NCI-H2107 treated with DMSO at 0.1 percent for 48 hours (cell line): ENCODE measurements around the gene CD5L.
A peak's percentile ranks its signal among the peaks of the same experiment; 100 is the strongest.

Experiments
- DNase-seq: peaks from one replicate; lab custom pipeline; 2025; ENCODE audit not compliant: unreplicated experiment; lab: John Stamatoyannopoulos, UW

The CD5L gene

DNA sequence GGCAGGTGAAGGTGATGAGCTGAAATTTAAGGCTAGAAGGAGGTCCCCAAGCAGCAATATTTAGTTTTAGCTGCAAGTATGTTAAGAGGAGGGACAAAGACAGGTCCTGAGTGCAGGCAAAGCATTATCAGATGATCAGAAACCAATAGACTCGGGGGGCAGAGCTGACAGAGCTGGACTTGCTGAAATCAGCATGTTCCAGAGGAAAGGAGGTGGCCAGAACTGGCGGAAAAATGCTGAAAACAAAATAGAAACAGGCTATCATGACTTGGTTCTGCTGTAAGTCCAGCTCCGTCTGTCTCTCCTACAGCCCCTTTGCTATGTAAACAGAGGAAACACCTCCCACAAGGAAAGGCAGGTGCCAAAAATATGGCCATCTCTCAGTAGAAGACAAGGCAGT is at the start of gene CD5L:
TSS of gene CD5L (minus strand) at position 101 of the 400 bp plus-strand sequence. CDS start 107 bp downstream, outside the sequence.
- DNase-seq, result no peak

DNA sequence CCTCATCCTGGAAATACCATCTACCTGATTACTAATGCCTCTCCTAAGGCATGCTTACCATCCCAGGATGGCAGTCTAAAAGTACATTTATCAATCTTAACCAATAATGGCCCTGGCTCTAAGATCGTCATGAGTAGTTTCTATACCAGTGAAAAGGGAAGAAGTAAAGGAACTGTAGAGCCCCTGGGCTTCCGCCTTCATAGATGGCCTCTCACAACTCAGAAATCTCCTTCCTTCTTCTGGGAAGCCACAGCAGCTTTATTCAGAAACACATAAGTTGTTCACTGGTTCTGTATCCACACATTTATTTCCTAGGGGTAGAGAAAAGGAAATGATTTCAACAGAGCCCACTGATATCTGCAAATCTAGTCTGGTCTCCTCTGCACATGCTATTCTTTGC is 41.0 kb upstream of the CD5L start:
- no peak for DNase-seq

DNA sequence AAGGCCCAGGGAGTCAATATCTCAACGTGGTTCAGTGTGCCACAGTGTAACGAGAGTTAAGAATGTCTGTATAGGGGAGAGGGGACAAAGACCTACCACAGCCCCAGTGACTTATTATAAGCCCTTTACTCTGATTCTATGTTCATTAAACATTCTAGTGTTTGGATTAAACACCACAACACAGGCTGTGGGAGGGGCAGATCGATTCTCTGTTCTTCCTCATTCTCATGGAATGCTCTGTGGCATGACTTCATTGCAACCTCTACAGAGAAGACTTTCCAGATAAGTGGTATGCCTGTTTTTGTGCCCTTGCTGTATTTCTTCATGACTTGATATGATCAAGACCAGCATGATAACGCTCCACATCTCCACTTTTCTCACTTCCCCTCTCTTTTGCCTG is 39.0 kb upstream of the CD5L start:
- no peak for DNase-seq

DNA sequence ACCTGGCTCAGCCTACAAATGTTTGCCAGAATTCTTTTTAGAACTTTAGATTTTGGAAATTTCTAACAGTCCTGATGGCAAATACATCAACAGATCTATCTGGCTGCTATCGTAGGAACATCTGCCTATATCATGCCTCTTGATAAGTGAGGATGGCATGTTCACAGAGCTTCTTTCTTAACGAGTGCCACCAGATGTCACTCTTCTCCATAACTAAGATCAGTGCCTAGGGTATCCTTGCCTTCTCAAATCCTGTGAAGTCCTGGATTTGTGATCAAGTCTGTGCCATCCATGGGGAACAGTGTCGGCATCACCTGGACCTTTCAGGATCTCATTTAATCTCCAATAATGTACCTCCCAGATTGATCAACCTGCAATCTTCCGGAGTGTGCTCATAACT is 36.5 kb upstream of the CD5L start:
- peak; percentile 5 for DNase-seq

DNA sequence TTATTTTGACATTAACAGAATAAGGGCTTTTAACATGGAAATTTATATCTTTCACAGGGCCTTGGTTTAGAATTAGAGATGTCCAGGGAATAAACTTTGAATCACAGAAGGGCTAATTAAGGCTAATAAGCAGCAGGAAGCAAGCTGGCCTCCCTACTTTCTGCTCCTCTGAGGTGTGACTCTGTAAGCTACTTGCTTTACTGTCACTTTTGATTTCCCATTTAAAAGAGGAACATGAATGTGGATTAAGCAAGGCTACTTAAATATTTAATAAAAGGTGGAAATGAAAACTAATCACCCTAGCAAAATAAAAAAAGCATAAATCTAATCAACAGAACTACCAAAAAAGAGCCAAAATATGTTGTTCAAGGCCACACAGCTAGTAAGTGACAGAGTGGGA is 28.9 kb upstream of the CD5L start:
- DNase-seq, result no peak

DNA sequence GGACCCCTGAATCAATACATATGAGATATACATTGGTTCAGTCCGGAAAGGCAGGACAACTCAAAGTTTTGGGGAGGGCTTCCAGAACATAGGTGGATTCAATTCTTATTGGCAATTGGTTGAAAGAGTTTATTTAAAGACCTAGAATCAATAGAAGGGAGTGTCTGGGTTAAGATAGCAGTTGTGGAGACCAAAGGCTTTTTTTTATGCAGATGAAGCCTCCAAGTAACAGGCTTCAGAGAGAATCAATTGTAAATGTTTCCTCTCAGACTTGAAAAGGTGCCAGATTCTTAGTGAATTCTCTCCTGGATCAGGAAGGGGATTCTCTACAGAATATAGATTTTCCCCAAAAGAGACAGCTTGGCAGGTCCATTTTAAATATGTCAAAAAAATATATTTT is 27.0 kb upstream of the CD5L start:
- DNase-seq, result no peak

DNA sequence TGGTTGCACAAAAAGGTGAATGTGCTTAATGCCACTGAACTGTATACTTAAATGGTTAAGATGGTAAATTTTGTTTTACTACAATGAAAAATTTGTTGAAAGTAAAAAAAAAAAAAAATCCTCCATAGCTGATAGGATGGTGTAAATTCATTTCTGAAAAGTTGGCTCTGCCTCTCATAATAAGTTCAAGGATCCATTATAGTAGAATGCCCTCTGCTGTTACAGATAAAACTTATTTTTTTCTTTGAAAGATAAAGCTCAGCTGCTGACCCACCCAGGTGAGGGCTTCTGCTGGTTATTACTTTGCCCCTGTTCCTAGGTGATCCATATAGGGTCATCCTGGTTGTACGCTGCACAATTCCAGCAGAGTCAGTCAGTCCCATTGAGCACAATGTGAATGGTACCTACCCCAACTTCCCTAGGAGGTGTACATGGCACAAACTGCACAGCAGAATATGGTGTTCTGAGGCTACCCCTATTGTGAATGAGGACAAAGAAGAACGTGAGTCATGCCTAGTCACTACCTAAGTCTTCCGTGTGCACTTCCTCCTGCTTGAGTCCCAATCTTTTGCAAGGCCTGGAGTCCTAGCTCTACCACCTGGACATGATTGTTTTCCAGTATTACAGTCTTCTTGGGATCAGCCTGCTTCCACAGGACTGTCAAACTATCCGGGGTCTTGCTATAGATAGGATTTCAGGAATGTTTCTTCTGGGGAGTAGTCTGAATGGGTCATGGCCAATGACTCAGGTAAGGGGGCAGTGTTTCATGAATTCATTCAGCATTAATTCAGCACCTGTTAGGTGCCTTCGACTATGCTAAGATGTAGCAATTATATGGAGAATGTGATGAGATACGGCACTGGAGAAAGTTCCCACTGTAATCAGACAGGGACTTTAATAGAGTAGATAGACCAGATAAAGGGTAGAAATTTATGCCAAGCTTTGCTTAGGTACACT is 20.8 kb upstream of the CD5L start:
- no peak for DNase-seq

DNA sequence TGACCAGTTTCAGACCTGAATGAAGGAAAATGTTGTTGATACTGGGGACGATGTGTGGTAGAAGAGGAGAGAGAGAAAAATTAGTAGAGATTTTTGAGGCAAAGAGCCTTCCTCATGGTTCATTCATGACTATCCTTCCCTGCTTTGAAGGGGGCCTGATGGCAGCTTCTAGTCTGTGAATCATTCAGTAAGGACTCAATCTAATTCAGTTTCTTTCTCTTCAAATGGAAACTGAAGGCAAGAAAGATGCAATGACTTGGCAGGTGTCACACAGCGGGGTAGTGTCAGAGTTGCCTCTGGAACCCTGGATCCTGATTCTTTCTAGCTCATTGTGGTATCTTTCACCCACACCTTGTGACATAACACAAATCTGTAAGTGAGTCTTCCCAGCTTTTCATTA is 14.9 kb upstream of the CD5L start:
- DNase-seq, result no peak

DNA sequence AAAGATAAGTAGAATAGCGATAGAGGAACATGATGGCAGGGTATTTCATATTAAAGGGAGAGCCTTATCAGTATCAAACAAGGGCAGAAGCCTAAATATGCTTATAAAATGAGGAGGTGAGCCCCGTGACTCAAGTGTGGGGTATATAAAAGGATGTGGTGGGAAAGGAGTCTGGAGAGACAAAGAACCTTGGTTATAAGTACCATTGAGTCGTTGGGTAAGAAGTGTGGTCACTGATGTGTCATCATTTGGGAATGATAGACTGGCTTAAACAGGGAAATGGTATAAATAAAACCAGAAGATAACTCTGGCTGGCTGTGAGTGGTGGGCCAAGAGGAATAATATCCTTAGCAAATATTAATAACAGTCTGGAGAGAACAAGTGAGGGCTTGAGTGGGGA is 10.9 kb upstream of the CD5L start:
- DNase-seq, result no peak

DNA sequence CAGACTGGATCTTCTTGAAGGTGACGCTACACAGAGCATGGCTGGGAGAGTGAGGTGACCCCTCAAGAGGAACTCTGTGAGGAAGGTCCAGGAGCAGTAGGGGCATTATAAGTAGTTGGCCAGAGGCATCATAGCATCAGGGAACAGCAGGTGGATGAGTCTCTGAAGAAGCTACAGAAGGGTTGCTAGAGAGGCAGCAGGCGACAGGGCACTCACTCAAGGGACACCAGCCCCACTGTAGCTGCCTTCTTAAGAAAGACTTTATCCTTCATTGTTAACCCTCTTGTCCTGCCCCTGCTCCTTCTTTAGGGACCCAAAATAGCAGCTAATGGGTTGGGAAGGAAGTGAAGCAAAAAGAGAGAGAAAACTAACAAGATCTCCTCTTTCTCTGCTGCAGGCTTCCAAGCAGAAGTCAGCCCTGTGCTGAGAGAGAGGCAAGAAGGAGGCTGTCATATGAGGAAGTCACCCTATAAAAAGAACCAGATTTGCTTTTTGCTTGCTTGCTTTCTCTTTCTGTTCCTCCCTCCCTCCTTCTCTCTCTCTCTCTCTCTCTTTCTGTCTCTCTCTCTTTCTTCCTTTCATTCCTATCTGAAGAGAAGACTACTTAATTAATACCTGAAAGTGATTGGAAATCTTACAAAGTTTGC is 7.7 kb upstream of the CD5L start:
- DNase-seq, result no peak

DNA sequence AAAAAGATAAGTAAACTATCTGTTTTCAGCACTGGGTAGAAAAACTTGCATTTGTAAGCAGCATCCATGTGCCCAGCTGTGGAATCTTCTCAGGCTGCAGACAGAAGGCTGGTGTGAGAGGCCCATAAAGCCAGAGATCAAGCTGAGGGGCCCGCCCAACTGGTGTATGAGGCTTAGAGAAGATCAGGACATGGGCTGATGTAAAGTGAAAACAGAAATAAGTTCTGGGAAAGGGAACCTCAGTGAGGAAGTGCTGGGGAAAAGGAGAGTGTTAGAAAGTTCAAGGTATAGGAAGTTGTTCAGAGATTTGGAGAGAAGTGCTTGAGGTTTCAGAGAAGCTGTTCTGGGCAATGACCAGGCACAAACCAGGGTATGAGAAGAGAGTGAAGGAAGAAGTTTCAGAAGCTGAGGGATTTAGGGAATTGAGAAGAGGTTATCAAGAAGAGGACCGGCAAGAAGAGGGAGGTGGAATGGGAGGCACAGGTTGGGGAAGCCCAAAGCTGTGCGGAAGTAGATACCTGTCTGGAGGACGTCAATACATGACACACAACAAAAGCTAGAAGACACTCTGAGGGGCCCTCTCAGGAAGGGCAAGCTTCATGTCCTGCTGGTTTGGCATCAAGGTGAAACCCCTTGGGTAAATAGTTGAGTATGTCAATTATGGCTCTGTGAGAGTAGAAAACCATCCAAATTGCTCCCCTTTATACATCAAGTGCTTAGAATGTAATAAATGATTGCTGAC is 2.7 kb upstream of the CD5L start:
- no peak for DNase-seq

DNA sequence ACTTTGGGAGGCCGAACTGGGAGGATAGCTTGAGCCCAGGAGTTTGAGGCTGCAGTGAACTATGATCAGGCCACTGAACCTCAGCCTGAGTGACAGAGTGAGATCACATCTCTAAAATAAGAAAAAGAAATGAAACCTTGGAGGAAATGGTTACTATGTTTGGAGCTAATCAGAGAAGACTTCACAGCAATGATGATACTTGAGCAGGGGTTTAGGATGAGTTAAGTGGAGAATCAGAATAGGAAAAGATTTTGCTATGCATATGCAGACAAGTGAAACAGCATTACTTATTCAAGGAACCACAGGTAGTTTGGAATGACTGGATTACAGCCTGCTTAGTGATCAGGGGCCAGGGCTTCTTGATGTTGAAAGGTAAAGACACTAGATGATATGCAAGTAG is 1.3 kb upstream of the CD5L start:
- DNase-seq, result no peak

DNA sequence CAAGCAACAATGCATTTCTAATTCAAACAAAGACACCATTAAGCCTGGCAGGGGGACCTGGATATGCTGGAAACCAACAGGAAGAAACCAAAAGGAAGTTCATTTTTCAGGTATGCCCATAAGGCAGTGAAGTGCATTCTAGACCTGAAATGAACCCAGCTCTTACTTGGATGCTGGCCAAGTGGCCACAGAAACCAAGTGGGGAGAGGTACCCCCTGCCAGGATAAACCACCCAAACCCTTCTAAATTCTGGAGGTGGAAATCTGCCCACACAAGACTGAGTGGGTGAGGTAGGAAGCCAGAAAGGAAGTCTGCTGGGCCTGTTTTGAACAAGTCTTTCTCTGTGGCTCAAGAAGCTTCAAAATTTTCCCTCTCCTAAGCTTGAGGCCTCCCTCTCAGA is 2.6 kb downstream of the CD5L start:
- no peak for DNase-seq

DNA sequence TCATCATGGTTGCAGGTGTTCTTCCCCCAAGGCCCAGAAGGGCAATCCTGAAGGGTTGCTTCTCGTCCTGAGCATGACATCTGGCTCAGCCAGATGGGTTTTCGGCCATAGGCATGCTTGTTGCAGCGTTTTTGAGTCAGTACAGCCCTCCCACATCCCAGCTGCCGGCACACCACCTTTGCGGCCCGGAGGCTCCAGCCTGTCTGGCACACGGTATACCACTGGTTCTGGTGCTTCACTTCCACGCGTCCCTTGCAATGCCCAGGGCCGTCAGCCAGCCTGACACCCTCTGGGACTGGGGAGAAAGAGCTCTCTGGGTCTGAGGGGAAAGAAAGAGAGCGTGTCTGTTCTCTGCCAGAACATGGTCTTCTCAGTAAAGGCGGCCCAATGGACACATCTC is 7.2 kb downstream of the CD5L start:
- no peak for DNase-seq

DNA sequence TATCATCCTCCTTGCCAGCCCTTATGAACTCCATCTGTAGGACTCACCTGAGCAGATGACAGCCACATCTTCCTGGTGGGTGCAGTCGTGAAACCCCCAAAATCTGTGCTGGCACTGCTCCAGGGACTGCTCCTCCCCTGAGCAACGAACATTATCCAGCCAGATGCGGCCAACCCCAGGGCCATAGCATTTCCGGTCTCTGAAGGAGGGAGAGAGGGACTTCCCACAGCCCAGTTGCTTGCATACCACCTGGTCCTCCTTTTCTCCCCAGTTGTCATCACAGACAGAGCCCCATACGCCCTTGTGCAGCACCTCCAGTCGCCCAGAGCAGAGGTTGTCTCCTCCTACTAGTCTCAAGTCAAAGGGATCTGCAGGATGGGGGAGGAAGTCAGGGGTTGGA is 8.5 kb downstream of the CD5L start:
- no peak for DNase-seq

DNA sequence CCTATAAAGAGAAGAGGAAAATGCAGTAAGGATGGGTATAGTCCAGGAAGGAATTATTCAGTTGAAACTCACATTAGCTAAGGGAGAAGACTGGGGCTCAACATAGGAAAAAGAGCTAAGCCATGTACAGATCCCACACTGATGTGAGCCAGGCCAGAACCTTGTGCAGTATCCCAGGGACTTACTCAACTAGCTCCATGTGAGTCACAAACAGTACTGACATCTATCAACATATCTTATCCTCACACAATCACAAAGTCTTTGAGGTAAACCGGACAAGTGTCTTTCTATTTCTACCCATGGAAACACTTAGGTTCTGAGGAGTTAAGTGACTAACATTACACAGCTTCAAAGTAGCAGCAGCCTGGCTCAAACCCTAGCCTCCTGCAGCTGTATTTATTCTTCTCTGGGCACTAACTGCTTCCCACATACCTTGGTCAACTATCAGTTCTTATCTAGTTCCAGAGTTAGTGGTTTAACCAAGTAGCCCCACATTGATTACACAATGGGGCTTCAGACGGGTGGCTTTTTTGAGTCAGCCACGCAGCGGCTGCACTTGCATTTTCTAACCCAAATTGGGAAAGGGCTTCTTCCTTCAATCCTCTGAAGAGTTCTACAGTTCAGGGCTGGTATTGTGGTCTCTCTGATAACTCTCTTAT is 9.5 kb downstream of the CD5L start:
- DNase-seq, result no peak

DNA sequence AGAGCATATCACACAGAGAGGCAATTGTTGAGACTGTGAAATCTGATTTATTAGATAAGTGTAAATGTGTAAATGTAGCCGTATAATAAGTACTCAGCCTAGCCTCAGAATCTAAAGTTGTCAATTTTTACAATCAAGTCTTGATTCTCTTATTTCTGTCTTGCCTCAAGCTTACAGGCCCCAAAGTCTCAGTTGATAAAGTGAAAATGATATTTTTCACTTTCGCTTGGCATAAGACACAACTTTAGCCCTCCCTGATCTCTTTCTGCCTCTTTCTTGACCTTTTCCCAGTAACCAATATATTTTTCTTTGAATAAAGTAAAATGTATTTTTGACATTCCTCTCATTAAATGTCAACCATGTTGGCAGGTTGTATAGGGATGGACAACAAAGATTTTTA is 10.7 kb downstream of the CD5L start:
- DNase-seq, result no peak

DNA sequence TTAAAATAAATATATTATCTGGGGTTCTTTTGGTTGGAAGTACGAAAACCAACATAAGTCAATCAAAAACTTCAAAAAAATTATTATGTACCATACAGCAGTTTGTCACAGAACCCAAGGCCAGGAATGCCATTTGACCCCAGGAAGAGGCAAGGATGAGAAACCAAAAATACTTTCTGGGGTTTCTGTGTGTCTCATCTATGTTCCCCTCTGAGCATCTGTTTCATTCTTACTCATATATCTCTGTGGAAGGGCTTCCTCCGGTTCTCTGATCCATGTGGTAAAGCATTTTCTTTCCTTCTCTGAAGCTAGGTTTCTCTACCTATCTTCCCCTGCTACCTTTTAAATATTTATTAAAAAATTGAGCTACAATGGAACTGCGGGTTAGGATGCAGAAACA is 11.9 kb downstream of the CD5L start:
- DNase-seq, result no peak

DNA sequence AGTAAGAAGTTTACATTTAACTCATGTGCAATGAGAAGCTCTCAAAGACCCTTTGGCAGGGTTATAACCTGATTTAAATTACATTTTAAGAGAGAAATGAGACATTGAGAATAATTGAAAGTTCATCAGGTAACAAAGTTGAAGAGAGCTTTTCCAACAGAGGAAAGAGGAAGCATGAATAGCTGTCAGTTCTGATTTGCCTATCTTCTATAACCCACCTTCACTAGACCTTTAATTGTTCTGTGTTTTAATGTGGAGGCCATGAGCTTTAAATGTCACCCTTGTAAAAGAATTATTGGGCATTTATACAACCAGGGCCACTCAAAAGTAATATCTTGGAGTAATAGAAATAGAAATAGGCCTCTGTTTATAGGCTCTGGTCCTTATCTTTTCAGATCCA is 12.4 kb downstream of the CD5L start:
- no peak for DNase-seq

DNA sequence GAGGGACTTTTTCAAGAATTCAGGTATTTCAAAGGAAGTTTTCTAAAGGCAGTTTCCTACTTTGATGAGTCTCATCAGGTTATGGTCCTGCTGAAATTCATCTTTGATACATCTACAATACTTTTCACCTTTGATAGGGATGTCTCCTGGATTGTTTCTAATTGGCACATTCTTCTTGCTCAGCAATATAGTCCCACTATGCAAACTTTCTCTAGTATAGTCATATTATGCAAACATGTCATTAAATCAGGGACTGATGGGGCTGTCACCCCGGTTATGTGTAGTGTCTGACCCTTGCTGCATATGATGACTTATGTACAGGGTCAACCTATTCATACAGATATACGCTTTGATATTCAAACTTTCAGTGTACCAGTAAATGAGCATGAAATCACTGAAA is 21.3 kb downstream of the CD5L start:
- no peak for DNase-seq

DNA sequence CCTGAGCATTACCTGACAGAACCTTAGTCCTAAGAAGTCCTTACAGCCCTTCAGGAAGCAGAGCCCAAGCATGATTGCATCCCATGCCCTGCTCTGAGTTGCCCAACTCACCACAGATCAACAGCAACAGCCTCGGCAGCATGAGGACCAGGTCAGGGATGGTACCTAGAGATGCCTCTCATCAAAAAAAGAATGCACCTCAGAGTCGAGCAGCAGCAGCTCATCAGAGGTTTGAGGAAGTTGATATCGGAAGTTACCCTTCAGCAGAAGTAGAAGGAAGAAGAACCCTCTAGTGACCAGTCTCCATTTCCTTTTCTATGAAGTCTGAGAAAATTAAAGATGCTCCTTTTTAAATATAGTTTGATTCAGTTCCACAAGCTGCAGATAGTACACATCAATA is 21.7 kb downstream of the CD5L start, which contains the start of gene FCRL1:
TSS of gene FCRL1 (minus strand) at position 225 of the 400 bp plus-strand sequence. CDS start at position 142, 83 bp downstream.
- DNase-seq, result no peak
